H1 (cell line): ENCODE results near the gene IFT81.

Experiments
- JUND ChIP-seq: IDR thresholded peaks from 2 replicates; pipeline ENCODE4 v1.6.1; 2011; ENCODE audit warnings: mild to moderate bottlenecking, improper control_type of control experiment, low read length
- POLR2A ChIP-seq, 2 experiments: IDR thresholded peaks; 1 replicate in 1 of 2; 2 replicates in 1 of 2; pipeline ENCODE4 v1.6.1; 2011; ENCODE audit warnings: low read depth in 2 of 2, low read length in 2 of 2, mild to moderate bottlenecking in 2 of 2; ENCODE audit errors: control extremely low read depth in 1 of 2
- POLR2AphosphoS5 ChIP-seq: IDR thresholded peaks from 2 replicates; pipeline ENCODE4 v1.6.1; 2011; ENCODE audit warnings: low read depth, low read length
- RFX5 ChIP-seq: IDR thresholded peaks from 2 replicates; pipeline ENCODE4 v1.6.1; 2011; ENCODE audit warnings: low read depth, low read length, improper control_type of control experiment, borderline replicate concordance
- TF ChIP-seq, protein P1 (sequence below), 3 experiments: IDR thresholded peaks; 1 replicate in 2 of 3; 2 replicates in 1 of 3; pipeline versions ENCODE4 v1.5.1 to v1.6.1; 2011; ENCODE audit warnings: low read length in 3 of 3, mild to moderate bottlenecking in 3 of 3, inconsistent platforms in 2 of 3, low read depth in 1 of 3, moderate library complexity in 1 of 3; ENCODE audit not compliant: insufficient read depth in 1 of 3; ENCODE audit errors: control extremely low read depth in 1 of 3

DNA sequence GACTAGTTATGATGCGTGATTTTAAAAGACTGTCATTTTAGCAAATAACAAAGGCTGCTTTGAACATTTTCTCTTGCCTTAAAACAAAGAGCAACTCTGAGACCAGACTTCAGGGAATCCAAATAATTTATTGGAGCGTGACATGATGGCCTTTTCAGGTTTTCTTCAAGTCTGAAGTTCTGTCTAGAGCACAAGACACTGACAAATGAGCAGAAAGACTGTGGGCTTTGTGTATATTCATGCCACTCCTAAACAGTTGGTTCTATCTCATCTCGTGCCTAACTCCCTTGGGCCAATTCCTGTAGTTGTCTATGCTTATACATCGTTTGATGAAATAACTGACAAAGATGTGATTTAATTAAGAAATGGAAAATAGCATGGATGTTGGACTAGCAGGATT lies 47.5 kb downstream of the IFT81 start:
- TF ChIP-seq, protein P1, sequence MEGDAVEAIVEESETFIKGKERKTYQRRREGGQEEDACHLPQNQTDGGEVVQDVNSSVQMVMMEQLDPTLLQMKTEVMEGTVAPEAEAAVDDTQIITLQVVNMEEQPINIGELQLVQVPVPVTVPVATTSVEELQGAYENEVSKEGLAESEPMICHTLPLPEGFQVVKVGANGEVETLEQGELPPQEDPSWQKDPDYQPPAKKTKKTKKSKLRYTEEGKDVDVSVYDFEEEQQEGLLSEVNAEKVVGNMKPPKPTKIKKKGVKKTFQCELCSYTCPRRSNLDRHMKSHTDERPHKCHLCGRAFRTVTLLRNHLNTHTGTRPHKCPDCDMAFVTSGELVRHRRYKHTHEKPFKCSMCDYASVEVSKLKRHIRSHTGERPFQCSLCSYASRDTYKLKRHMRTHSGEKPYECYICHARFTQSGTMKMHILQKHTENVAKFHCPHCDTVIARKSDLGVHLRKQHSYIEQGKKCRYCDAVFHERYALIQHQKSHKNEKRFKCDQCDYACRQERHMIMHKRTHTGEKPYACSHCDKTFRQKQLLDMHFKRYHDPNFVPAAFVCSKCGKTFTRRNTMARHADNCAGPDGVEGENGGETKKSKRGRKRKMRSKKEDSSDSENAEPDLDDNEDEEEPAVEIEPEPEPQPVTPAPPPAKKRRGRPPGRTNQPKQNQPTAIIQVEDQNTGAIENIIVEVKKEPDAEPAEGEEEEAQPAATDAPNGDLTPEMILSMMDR (IDR thresholded peaks at IDR 0.05; ENCODE audit: control extremely low read depth in 1 of 3, insufficient read depth in 1 of 3, low read depth in 1 of 3, low read length in 3 of 3), result no peak
- no peak for TF ChIP-seq JUND
- TF ChIP-seq RFX5, result no peak
- no peak for TF ChIP-seq POLR2A (IDR thresholded peaks at IDR 0.05; ENCODE audit: control extremely low read depth in 1 of 2, low read depth in 2 of 2, low read length in 2 of 2)
- no peak for TF ChIP-seq POLR2AphosphoS5
